SJCRH30 (cell line): ENCODE data around the gene CSTPP1. TPM values are rescaled to one million over a fixed set of nuclear protein-coding genes. Genes with fewer than 3 reads are reported as not detected.
A peak's percentile ranks its signal among the peaks of the same experiment; 100 is the strongest.

ENCODE experiments used
- DNase-seq, 2 experiments: peaks; one replicate each; pipeline ENCODE4 v3.0.0-alpha.2; 2015 to 2020
- H3K27ac ChIP-seq: fragments of 250-450 bp; sonication (Bioruptor Pico); 2 replicates; pipeline ENCODE4 v1.5.1; 2020; ENCODE audit warnings: mild to moderate bottlenecking, moderate library complexity
- H3K27me3 ChIP-seq: fragments of 250-450 bp; sonication (Bioruptor Pico); 2 replicates; pipeline ENCODE4 v1.5.1; 2020; ENCODE audit warnings: mild to moderate bottlenecking, moderate library complexity
- H3K36me3 ChIP-seq: fragments of 250-450 bp; sonication (Bioruptor Pico); 2 replicates; pipeline ENCODE4 v1.5.1; 2020; ENCODE audit warnings: mild to moderate bottlenecking, moderate library complexity
- H3K4me1 ChIP-seq: fragments of 250-450 bp; sonication (Bioruptor Pico); 2 replicates; pipeline ENCODE4 v1.5.1; 2020; ENCODE audit warnings: mild to moderate bottlenecking, moderate library complexity
- H3K4me3 ChIP-seq: fragments of 250-450 bp; sonication (Bioruptor Pico); 2 replicates; pipeline ENCODE4 v1.5.1; 2020; ENCODE audit warnings: mild to moderate bottlenecking, moderate library complexity
- H3K9me3 ChIP-seq: fragments of 250-450 bp; sonication (Bioruptor Pico); replicated peaks from 2 replicates; pipeline ENCODE4 v1.5.1; 2020; ENCODE audit warnings: mild to moderate bottlenecking, moderate library complexity
- total RNA-seq: library from RNA; depleted of rRNA; stranded (reverse); fragments of >200 nt; shearing (Covaris generic); gene quantifications from 2 replicates; pipeline ENCODE4 v1.2.3, GENCODE V29; 2014

CSTPP1 gene
- total RNA-seq, 1 experiment from 2014 or later, result 24.5 TPM

- Histone ChIP-seq H3K27ac (no peak overlapping the region), H3K36me3 (no peaks in the 10 kb centered on the region; the same call in 1 of the 2 replicates), H3K4me3 (no peak overlapping the region), H3K27me3 (no peaks in the 10 kb centered on the region), H3K9me3 (no peaks in the 10 kb centered on the region), H3K4me1 (peaks cover 4% of the 10 kb centered on the region)
- no peak for DNase-seq
These were observed 220.4 kb downstream of the CSTPP1 start for GRCh38 chr11:47156951-47157350.

- no peak overlapping the region for H3K4me3 ChIP-seq
- H3K4me1 ChIP-seq, result peaks cover 9% of the 10 kb centered on the region
- H3K36me3 ChIP-seq, result no peaks in the 10 kb centered on the region; the same call in 1 of the 2 replicates
- H3K9me3 ChIP-seq, result no peaks in the 10 kb centered on the region
- H3K27ac ChIP-seq, result no peak overlapping the region
- H3K27me3 ChIP-seq, result no peaks in the 10 kb centered on the region
- no peak for DNase-seq
These were observed 221.2 kb downstream of the CSTPP1 start for GRCh38 chr11:47157805-47158204.

GRCh38 chr11:47158242-47158641 is 221.7 kb downstream of the CSTPP1 start:
- no peaks in the 10 kb centered on the region for H3K9me3 ChIP-seq
- H3K36me3 ChIP-seq, result no peaks in the 10 kb centered on the region; the same call in 1 of the 2 replicates
- no peak overlapping the region for H3K27ac ChIP-seq
- no peaks in the 10 kb centered on the region for H3K27me3 ChIP-seq
- DNase-seq, result no peak
- no peak overlapping the region for H3K4me3 ChIP-seq
- H3K4me1 ChIP-seq, result peaks cover 9% of the 10 kb centered on the region

GRCh38 chr11:47160753-47161133 is 224.2 kb downstream of the CSTPP1 start:
- H3K4me1 ChIP-seq, result peaks cover 6% of the 10 kb centered on the region; the same call in 1 of the 2 replicates
- no peak overlapping the region for H3K4me3 ChIP-seq
- no peak for DNase-seq
- no peak overlapping the region for H3K27ac ChIP-seq
- no peaks in the 10 kb centered on the region for H3K27me3 ChIP-seq
- no peaks in the 10 kb centered on the region for H3K9me3 ChIP-seq
- peaks cover 10% of the 10 kb centered on the region for H3K36me3 ChIP-seq

GRCh38 chr11:47161134-47161854 is 224.7 kb downstream of the CSTPP1 start:
- Histone ChIP-seq H3K4me3 (no peak overlapping the region), H3K36me3 (peaks cover 16% of the 10 kb centered on the region), H3K27me3 (no peaks in the 10 kb centered on the region), H3K4me1 (peaks cover 6% of the 10 kb centered on the region; the same call in 1 of the 2 replicates), H3K27ac (no peak overlapping the region), H3K9me3 (no peaks in the 10 kb centered on the region)
- peak; percentile 76 to 88 for DNase-seq

GRCh38 chr11:47161890-47162289 is 225.3 kb downstream of the CSTPP1 start:
- no peak for DNase-seq

GRCh38 chr11:47162426-47162825 is 225.9 kb downstream of the CSTPP1 start:
- H3K36me3 ChIP-seq, result peaks cover 26% of the 10 kb centered on the region

More at GRCh38 chr11:47161890-47162289, 225.3 kb downstream of the CSTPP1 start:
- no peaks in the 10 kb centered on the region for H3K9me3 ChIP-seq
- H3K36me3 ChIP-seq, result peaks cover 22% of the 10 kb centered on the region
- peaks cover 6% of the 10 kb centered on the region; the same call in 1 of the 2 replicates for H3K4me1 ChIP-seq
- H3K27me3 ChIP-seq, result no peaks in the 10 kb centered on the region
- no peak overlapping the region for H3K27ac ChIP-seq
- no peak overlapping the region for H3K4me3 ChIP-seq

GRCh38 chr11:47163193-47163592 is 226.6 kb downstream of the CSTPP1 start:
- Histone ChIP-seq H3K9me3 (no peaks in the 10 kb centered on the region), H3K27me3 (no peaks in the 10 kb centered on the region), H3K27ac (no peak overlapping the region), H3K36me3 (peaks cover 32% of the 10 kb centered on the region), H3K4me3 (no peak overlapping the region), H3K4me1 (peaks cover 6% of the 10 kb centered on the region; the same call in 1 of the 2 replicates)
- no peak for DNase-seq

More at GRCh38 chr11:47162426-47162825, 225.9 kb downstream of the CSTPP1 start:
- H3K4me3 ChIP-seq, result no peak overlapping the region
- H3K9me3 ChIP-seq, result no peaks in the 10 kb centered on the region
- H3K4me1 ChIP-seq, result peaks cover 6% of the 10 kb centered on the region; the same call in 1 of the 2 replicates
- no peaks in the 10 kb centered on the region for H3K27me3 ChIP-seq
- H3K27ac ChIP-seq, result no peak overlapping the region
- peak in 1 of 2 experiments; percentile 35 for DNase-seq

GRCh38 chr11:47163898-47164297 is 227.3 kb downstream of the CSTPP1 start:
- Histone ChIP-seq H3K36me3 (peaks cover 38% of the 10 kb centered on the region), H3K4me1 (peaks cover 6% of the 10 kb centered on the region; the same call in 1 of the 2 replicates), H3K9me3 (no peaks in the 10 kb centered on the region), H3K4me3 (no peak overlapping the region), H3K27ac (no peak overlapping the region), H3K27me3 (no peaks in the 10 kb centered on the region)
- DNase-seq, result no peak

- H3K27ac ChIP-seq, result no peak overlapping the region
- no peaks in the 10 kb centered on the region for H3K27me3 ChIP-seq
- no peaks in the 10 kb centered on the region for H3K9me3 ChIP-seq
- no peak for DNase-seq
- no peak overlapping the region for H3K4me3 ChIP-seq
- peaks cover 6% of the 10 kb centered on the region; the same call in 1 of the 2 replicates for H3K4me1 ChIP-seq
- peaks cover 39% of the 10 kb centered on the region for H3K36me3 ChIP-seq
These were observed 227.8 kb downstream of the CSTPP1 start for GRCh38 chr11:47164321-47164720.

- Histone ChIP-seq H3K4me3 (no peak overlapping the region), H3K9me3 (no peaks in the 10 kb centered on the region), H3K36me3 (peaks cover 47% of the 10 kb centered on the region), H3K27me3 (no peaks in the 10 kb centered on the region), H3K4me1 (peaks cover 6% of the 10 kb centered on the region; the same call in 1 of the 2 replicates), H3K27ac (no peak overlapping the region)
- DNase-seq, result no peak
These were observed 228.8 kb downstream of the CSTPP1 start for GRCh38 chr11:47165253-47165840.

- Histone ChIP-seq H3K27me3 (no peaks in the 10 kb centered on the region), H3K4me3 (no peak overlapping the region), H3K27ac (no peak overlapping the region), H3K4me1 (peaks cover 6% of the 10 kb centered on the region), H3K9me3 (no peaks in the 10 kb centered on the region), H3K36me3 (peaks cover 56% of the 10 kb centered on the region)
- no peak for DNase-seq
These were observed 229.8 kb downstream of the CSTPP1 start for GRCh38 chr11:47166368-47166767.

GRCh38 chr11:47171061-47171838 is 234.7 kb downstream of the CSTPP1 start:
- Histone ChIP-seq H3K4me1 (no peaks in the 10 kb centered on the region; the same call in 1 of the 2 replicates), H3K27ac (no peak overlapping the region), H3K27me3 (no peaks in the 10 kb centered on the region), H3K36me3 (peaks cover 61% of the 10 kb centered on the region), H3K9me3 (no peaks in the 10 kb centered on the region), H3K4me3 (no peak overlapping the region)
- no peak for DNase-seq

- Histone ChIP-seq H3K27ac (no peak overlapping the region), H3K4me3 (no peak overlapping the region), H3K27me3 (no peaks in the 10 kb centered on the region), H3K9me3 (no peaks in the 10 kb centered on the region), H3K4me1 (no peaks in the 10 kb centered on the region; the same call in 1 of the 2 replicates), H3K36me3 (peaks cover 55% of the 10 kb centered on the region)
- DNase-seq, result no peak
These were observed 235.3 kb downstream of the CSTPP1 start for GRCh38 chr11:47171856-47172255.
